GM19193 (cell line): Measurements from ENCODE around the gene OR7G2.

Experiments used
- POLR2A ChIP-seq: IDR thresholded peaks from 4 replicates; pipeline ENCODE4 v1.6.1; 2011; ENCODE audit not compliant: insufficient read depth, insufficient read length; ENCODE audit errors: extremely low read depth

The OR7G2 gene

DNA sequence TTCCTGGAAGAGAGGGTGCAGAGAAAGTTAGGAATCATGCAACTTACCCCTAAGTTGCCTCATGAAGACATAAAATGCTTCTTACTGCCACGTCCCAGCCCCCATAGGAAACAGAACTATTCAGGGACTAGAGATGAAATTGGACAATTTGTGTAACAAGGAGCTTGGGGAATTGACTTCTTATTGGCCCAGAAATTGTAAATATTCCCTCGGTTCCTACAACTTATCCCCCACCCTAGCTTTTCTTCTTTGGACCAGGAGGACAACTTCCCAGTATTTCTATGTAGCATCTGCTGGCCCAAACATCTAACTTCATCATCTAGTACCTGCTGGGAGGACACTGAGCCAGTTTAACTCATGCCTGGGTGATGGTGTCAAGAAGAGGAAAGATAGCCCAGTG, 20.5 kb downstream of the OR7G2 start, which contains the start of gene OR1M1:
TSS of gene OR1M1 (plus strand) at position 301 of the 400 bp plus-strand sequence. CDS start 6,184 bp downstream, outside the sequence.
- TF ChIP-seq POLR2A = no peak

DNA sequence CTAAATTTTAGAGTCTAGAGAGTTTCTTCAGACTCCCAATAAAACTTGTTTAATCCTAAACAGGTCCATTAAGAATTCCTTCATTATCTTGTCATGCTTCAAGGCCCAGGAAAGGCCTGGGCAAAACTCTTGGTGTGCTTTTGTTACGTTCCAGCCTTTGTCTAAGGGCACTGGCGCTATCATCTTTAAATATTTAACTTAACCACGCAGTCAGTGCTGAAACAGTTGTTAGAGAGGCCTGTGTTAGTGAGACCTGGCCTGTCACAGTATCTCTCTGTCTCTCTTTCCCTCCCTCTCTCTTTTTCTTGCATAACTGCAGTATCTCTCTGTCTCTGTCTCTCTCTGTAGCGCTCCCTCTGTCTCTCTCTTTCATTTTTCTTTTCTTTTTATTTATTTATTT, 28.6 kb downstream of the OR7G2 start:
- no peak for TF ChIP-seq POLR2A

DNA sequence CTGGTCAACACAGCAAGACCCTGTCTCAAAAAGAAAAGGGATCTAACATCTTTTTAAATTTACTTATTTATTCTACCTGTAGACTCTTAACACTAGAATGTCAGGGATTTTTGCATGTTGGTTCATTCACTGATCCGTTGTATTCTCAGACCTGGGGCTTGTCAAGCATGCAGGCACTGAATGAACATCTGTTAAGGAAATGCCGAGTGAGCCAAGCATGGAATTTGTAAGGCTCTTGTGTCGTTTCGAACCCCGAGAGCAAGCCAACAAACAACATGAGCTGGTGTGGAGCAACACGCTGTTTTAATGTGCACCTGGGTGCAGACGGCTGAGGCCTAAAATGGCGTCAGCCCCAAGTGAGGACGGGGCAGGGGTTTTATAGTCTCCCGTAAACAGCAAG, 30.4 kb downstream of the OR7G2 start:
- no peak for TF ChIP-seq POLR2A

DNA sequence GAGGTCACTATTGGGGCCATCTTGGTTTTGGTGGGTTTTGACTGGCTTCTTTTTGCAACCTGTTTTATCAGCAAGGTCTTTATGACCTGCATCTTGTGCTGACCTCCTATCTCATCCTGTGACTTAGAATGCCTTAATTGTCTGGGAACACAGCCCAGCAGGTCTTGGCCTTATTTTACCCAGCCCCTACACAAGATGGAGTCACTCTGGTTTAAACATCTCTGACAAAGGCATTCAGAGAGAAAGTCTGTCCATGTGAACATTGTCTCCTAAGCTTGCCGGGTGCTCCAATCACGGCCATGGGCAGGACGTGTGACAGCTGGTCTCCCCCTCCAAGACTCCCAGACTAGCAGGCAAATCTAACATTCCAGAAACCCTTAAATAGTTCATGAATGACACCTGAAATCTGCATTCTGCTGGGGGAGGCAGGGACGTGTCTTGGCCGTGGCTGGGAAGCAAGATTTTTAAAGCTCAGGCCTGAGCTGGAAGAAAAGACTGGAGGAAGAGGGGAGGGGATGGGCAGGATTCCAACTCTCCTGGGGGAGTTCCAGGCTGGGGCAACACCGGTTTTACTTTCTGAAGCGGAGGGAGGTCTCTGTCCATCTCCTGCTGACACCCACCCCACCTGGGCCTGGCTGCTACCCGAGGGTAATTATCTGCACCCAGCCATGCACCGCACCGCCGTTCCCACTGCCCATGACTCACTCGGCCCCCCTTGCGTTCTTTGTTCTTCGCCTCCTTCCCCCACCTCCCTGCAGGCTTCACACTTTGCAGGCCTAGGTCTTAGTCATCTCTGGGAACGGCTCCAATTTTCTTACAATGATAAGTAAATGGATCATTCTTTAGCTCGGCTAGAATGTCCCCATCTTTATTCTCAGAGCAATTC, 32.0 kb downstream of the OR7G2 start:
- TF ChIP-seq POLR2A = no peak

DNA sequence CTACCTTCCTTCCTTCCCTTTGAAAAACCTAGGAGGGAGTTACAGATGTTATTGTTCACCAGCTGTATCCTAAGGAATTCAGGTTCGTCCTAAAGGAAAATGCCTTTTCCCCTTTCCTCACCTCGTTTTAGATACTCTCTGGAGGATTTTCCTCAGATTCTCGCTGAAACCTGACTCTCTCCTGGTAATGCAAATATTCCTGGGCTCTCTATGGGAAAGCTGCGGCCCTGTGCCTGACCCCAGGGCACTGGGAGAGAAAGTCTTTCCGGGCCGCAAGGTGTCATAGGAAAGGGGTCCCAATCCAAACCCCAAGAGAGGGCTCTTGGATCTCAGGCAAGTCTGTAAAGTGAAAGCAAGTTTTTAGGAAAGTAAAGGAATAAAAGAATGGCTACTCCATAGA, 33.5 kb downstream of the OR7G2 start:
- TF ChIP-seq POLR2A = no peak

DNA sequence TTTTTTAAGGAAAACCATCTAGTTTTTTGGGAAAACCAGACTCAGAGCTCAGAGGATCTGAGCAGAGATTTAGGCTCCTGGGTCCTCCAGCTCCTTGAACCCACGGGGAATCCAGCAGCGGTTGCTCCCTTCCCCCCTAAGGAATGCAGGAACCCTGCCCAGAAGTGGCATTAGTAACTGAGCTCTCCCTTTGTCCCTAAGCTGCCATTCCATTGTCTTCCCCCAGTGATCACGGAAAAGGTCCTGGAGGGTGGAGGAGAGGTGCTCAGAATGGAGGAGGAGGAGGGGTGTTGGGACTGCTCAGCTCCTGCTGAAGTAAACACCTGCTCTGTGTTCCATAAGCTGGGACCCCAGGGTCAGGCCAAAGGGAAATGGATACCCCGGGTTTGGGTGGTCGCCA, 37.2 kb downstream of the OR7G2 start:
- TF ChIP-seq POLR2A = no peak

DNA sequence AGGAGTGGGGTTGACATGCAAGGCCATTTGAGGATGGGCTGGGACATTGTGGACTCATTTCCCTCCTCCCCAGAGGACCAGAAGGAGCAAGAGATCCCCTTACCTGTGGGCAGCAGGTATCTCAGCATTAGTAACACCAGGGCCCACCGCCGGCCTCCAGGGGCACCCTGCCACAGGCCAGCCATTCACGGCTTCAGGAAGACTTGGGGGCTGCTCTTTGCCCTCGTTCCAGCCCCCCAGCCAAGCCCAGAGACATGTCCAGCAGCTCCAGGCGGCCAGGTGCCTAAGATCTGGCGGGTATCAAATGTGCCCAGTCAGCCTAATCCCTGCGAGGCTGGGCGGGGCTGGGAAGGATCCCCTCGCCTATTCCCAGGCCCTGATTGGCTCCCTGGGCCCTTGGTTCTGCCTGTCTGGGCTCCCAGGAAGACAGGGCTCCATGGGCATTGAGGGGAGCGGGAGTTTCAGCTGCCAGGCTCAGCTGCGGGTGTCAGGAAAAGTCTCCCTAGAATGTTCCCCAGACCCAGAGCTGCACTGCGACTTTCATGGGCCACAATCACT, 41.7 kb downstream of the OR7G2 start:
- no peak for TF ChIP-seq POLR2A

DNA sequence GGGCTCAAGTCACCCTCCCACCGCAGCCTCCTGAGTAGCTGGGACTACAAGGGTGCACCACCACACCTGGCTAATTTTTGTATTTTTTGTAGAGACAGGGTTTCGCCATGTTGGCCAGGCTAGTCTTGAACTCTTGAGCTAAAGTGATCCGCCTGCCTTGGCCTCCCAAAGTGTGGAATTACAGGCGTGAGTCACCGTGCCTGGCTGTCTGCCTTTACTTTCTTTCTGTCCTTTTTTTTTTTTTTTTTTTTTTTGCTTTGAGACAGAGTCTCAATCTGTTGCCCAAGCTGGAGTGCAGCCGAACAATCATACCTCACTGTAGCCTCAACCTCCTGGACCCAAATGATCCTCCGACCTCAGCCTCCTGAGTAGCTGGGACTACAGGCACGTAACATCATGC, 45.4 kb downstream of the OR7G2 start:
- no peak for TF ChIP-seq POLR2A

DNA sequence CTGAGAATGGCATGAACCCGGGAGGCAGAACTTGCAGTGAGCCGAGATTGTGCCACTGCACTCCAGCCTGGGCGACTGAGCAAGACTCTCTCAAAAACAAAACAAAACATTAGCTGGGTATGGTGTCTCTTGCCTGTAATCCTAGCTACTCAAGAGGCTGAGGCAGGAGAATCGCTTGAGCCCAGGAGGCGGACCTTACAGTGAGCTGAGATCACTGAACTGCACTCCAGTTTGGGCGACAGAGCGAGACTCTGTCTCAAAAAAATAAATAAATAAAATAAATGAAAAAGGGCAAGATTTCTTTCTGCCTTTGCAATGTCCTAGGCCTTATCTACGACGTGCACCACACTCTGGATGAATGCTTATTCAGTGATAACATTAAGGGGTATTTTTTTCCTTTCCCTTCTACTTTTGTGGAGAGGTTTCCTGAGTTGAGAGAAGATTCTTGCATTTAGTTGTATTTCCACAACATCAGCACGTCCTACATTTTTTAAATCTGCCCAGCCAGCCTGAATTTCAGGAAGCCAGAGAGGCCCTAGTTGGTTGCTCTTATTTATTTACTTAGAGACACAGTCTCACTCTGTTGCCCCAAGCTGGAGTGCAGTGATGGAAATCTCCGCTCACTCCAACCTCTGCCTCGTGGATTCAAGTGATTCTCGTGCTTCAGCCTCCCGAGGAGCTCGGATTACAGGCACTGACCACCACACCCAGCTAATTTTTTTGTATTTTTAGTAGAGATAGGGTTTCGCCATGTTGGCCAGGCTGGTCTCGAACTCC, 46.5 kb downstream of the OR7G2 start:
- no peak for TF ChIP-seq POLR2A

DNA sequence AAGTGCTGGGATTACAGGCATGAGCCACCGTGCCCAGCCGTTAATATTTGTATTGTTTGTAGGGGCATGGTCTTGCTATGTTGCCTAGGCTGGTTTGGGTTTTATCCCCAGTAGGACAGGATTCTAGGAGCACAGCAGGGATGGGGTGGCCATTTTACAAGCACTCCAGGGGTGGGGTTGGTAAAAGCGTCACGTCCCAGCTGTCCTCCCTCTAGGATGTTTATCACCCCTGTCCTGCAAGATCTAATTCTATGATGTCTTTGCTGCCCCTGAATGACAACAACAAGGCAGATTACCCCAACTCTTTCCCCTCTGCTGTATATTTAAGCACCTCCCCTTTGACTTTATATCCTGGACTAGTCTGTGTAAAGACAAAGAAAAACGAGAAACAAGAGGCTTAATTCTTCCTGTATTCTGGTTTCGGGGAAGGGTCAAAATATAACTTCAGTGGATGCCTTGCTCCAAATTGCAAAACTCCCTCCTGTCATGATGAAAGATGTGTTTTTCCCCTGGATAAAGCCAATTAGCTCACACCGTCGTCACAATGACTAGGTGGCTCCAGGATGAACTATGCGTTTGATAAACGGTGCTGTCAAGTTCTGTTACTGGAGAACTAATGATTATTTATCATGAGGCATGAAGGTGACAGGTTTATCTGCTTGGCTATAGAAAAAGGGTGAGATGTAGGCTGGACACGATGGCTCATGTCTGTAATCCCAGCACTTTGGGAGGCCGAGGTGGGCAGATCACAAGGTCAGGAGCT, 48.2 kb downstream of the OR7G2 start:
- no peak for TF ChIP-seq POLR2A

DNA sequence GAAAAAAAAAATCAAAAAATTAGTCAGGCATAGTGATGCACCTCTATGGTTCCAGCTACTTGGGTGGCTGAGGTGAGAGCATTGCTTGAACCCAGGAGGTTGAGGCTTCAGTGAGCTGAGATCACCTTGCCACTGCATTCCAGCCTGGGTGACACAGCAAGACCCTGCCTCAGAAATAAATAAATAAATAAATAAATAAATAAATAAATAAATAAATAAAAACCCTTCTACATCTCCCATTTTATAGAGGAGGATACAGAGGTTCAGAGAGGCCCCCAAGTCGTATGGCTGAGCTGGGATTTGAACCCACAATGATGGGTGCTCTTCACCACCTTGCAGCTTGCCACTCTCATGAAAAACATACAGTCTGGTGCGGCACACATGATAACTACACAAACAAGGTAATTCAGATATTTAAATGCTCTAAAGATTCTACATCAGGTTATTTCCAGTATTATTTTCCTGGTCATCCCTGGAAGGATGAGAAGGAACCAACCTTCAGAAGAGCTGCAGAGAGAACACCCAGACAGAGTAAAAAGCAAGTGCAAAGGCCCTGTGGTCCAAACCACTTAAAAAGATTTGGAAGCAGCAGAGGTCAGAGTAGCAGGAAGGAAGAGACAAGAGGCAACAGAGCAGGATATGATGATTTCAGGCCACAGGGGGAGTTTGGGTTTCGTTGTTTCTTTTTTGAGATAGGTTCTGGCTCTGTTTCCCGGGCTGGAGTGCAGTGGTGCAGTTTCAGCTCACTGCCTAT, 49.6 kb downstream of the OR7G2 start:
- TF ChIP-seq POLR2A = no peak

DNA sequence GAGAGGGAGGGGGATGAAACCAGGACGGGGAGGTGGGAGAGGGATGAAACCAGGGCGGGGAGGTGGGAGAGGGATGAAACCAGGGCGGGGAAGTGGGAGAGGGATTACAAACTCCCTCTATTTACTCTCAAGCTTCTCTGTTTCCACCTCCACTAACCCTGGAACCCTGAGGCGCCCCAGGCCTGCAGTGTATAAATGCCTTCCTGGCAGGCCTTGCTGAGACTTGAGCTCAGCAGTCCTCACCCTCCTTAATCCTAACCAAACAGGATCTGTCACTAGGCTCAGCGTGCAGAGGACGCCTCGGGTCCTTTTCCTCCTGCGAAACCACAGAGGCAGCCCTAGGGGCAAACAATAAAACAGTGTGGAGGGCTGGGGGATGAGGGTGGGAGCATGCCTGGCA, 52.5 kb downstream of the OR7G2 start:
- TF ChIP-seq POLR2A = no peak

DNA sequence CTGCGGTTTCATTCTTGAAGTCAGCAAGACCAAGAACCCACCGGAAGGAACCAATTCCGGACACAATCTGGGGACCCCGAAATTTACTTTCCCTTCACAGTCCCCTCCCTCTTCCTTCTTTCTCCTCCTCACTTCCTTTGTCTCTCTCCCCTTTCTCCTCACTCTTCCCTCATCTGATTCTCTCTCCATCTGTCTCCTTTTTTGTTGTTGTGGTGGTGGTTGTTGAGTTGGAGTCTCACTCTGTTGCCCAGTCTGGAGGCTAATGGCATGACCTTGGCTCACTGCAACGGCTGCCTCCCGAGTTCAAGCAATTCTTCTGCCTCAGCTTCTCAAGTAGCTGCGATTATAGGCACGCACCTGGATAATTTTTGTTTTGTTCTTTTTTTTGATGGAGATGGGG, 53.1 kb downstream of the OR7G2 start:
- TF ChIP-seq POLR2A = no peak

DNA sequence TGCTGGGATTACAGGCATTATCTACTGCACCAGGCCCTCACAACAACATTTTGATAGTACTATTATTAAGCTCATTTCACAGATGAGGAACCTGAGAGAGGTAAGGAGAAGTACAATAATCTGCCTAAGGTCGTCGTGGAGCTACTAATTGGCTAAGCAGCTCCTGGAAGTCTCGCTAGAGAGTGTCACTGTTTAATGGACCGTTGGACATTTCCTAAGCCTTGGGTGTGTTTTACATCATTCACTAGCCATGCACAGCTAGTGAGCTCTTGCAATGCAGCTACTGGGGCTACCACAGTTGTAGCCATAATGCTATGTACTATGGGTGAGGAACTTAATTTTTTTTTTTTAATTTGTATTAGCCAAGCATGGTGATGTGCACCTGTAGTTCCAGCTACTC, 54.4 kb downstream of the OR7G2 start:
- no peak for TF ChIP-seq POLR2A
